ENCODE measurements around the gene EZH2. TPM values are rescaled to one million over a fixed set of nuclear protein-coding genes. Genes with fewer than 3 reads are reported as not detected.
A peak's percentile ranks its signal among the peaks of the same experiment; 100 is the strongest.

The EZH2 gene
- total RNA-seq, 2 experiments from 2014 or later, result 112 to 114 TPM

- peak overlapping the region; percentile 98 for H3K27ac Mint-ChIP-seq
Observed at GRCh38 chr7:148884299-148885022, 370 bp upstream of the EZH2 start.

GRCh38 chr7:148883266-148884048 lies 634 bp downstream of the EZH2 start:
- Mint-ChIP-seq H3K4me3 (peak overlapping the region; percentile 93), H3K4me1 (ENCODE audit: low read depth) (peaks cover 31% of the 10 kb centered on the region), H3K9me3 (no peaks in the 10 kb centered on the region), H3K27me3 (no peaks in the 10 kb centered on the region), H3K27ac (peak overlapping the region; percentile 97), H3K36me3 (ENCODE audit: low read depth) (peaks cover 37% of the 10 kb centered on the region)
- intact Hi-C loops (cut with micrococcal nuclease), result loop anchor here (1.0 to 5.0 kb wide), 3 partner anchors 30 to 79 kb away; no protein-coding TSS in a partner anchor
- peak; percentile 9 for ATAC-seq
- POLR2A ChIA-PET, result interaction anchor here (0.8 to 5.5 kb wide), 22 partner anchors 10 to 319 kb away, joined by 3 to 80 read pairs (median 5); partner anchors contain the start of gene CUL1
- CTCF ChIA-PET, result interaction anchor here (0.9 to 2.0 kb wide), 7 partner anchors 9 to 80 kb away, joined by 3 to 17 read pairs (median 4); no protein-coding TSS in a partner anchor
- peak; percentile 63 for DNase-seq
- TF ChIP-seq, protein P1, sequence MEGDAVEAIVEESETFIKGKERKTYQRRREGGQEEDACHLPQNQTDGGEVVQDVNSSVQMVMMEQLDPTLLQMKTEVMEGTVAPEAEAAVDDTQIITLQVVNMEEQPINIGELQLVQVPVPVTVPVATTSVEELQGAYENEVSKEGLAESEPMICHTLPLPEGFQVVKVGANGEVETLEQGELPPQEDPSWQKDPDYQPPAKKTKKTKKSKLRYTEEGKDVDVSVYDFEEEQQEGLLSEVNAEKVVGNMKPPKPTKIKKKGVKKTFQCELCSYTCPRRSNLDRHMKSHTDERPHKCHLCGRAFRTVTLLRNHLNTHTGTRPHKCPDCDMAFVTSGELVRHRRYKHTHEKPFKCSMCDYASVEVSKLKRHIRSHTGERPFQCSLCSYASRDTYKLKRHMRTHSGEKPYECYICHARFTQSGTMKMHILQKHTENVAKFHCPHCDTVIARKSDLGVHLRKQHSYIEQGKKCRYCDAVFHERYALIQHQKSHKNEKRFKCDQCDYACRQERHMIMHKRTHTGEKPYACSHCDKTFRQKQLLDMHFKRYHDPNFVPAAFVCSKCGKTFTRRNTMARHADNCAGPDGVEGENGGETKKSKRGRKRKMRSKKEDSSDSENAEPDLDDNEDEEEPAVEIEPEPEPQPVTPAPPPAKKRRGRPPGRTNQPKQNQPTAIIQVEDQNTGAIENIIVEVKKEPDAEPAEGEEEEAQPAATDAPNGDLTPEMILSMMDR (IDR thresholded peaks at IDR 0.05), result no peak

More at GRCh38 chr7:148884299-148885022, 370 bp upstream of the EZH2 start:
- TF ChIP-seq, protein P1 (IDR thresholded peaks at IDR 0.05), result no peak
- Mint-ChIP-seq H3K36me3 (ENCODE audit: low read depth) (peaks cover 41% of the 10 kb centered on the region), H3K4me1 (ENCODE audit: low read depth) (peaks cover 30% of the 10 kb centered on the region), H3K4me3 (peak overlapping the region; percentile 94), H3K27me3 (no peaks in the 10 kb centered on the region), H3K9me3 (no peaks in the 10 kb centered on the region)
- DNase-seq (peak; percentile 94), ATAC-seq (peak; percentile 93)
- ChIA-PET CTCF (interaction anchor here (1.3 to 2.0 kb wide), 4 partner anchors 27 to 109 kb away, joined by 3 to 11 read pairs (median 5); no protein-coding TSS in a partner anchor), POLR2A (interaction anchor here (1.0 to 5.5 kb wide), 14 partner anchors 12 to 186 kb away, joined by 3 to 80 read pairs (median 7); partner anchors contain the start of gene CUL1)
- intact Hi-C loops (cut with micrococcal nuclease), result loop anchor here (1.0 to 5.0 kb wide), 3 partner anchors 29 to 78 kb away; no protein-coding TSS in a partner anchor

DNA sequence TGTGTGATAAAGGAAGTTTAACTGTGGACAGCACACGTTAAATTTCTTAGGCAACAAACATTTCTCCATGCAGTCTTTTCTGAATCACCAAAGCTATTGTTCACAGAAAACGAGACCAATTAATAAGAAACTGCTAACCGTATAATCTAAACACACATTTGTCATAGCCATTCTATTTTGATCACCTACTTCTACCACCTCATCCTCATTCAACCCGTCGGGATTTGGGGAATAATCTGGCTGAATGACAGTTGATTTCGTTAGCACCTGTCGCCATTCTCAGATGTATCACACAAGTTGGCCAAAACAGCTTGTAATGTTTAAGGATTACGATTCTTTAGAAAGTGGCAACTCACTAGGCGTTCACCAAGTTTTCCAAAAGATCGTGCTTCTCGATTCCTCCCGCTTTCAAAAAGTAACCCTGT lies 1.2 kb downstream of the EZH2 start:
- ChIA-PET CTCF (interaction anchor here (0.9 to 2.0 kb wide), 7 partner anchors 8 to 81 kb away, joined by 3 to 17 read pairs (median 4); no protein-coding TSS in a partner anchor), POLR2A (interaction anchor here (0.6 to 5.5 kb wide), 23 partner anchors 9 to 319 kb away, joined by 3 to 80 read pairs (median 5); no protein-coding TSS in a partner anchor)
- DNase-seq (no peak), ATAC-seq (no peak)
- Mint-ChIP-seq H3K4me3 (peak overlapping the region; percentile 93), H3K4me1 (ENCODE audit: low read depth) (peaks cover 37% of the 10 kb centered on the region), H3K9me3 (no peaks in the 10 kb centered on the region), H3K36me3 (ENCODE audit: low read depth) (peaks cover 39% of the 10 kb centered on the region), H3K27me3 (no peaks in the 10 kb centered on the region), H3K27ac (peak overlapping the region; percentile 97)
- TF ChIP-seq, protein P1 (IDR thresholded peaks at IDR 0.05), result no peak
- intact Hi-C loops (cut with micrococcal nuclease), result loop anchor here (5.0 kb wide), 1 partner anchor 79 kb away; no protein-coding TSS in a partner anchor

- peak overlapping the region; percentile 93 for H3K4me3 Mint-ChIP-seq
- H3K9me3 Mint-ChIP-seq, result no peaks in the 10 kb centered on the region
- intact Hi-C loops (cut with micrococcal nuclease), result loop anchor here (5.0 kb wide), 1 partner anchor 80 kb away; no protein-coding TSS in a partner anchor
- DNase-seq (no peak), ATAC-seq (no peak)
- CTCF ChIA-PET, result interaction anchor here (1.0 to 2.0 kb wide), 5 partner anchors 8 to 59 kb away, joined by 3 to 17 read pairs (median 6); no protein-coding TSS in a partner anchor
- H3K4me1 Mint-ChIP-seq (ENCODE audit: low read depth), result peaks cover 38% of the 10 kb centered on the region
- POLR2A ChIA-PET, result interaction anchor here (0.6 to 5.5 kb wide), 10 partner anchors 9 to 110 kb away, joined by 3 to 80 read pairs (median 8); no protein-coding TSS in a partner anchor
- H3K27ac Mint-ChIP-seq, result no peak overlapping the region
- H3K27me3 Mint-ChIP-seq, result no peaks in the 10 kb centered on the region
- peaks cover 44% of the 10 kb centered on the region for H3K36me3 Mint-ChIP-seq (ENCODE audit: low read depth)
- TF ChIP-seq, protein P1 (IDR thresholded peaks at IDR 0.05), result no peak
Observed at GRCh38 chr7:148882192-148882591, 1.9 kb downstream of the EZH2 start.
